ENCODE results near the gene SDSL.

SDSL gene

DNA sequence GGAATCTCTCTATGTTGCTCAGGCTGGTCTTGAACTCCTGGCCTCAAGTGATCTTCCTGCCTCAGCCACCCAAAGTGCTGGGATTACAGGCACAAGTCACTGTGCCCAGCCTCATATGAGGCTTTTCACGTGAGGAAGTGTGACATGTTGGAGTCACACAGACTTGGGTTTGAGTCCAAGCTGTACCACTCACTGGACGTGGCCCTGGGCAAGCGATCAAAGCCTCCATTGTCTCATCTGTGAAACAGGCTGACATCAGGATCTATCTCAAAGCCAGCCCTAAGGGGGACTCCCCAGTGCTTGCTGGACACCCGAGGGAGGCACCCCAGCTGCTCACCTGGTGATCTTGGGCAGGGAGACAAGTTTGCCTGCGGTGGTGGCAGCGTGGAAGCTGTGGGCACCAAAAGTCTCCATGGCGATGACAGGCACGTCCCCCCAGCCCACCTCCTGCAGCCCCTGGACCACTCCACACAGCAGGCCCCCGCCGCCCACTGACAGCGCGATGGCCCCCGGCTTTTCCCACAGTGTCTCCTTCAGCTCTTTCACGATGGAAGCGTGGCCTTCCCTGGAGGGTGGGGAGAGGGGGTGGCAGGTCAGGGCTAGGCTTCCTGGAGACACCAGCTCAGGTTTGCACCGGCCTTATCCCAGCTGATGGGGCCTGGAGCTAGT is 25.2 kb upstream of the SDSL start:
- DNase-seq (ENCODE audit: extremely low read depth, insufficient read length) = no peak
- no peaks in the 10 kb centered on the region for H3K36me3 ChIP-seq (ENCODE audit: control insufficient read depth, insufficient read depth, low read length)
- H3K4me3 ChIP-seq (replicated peaks; ENCODE audit: low read depth, low read length) = no peak overlapping the region

DNA sequence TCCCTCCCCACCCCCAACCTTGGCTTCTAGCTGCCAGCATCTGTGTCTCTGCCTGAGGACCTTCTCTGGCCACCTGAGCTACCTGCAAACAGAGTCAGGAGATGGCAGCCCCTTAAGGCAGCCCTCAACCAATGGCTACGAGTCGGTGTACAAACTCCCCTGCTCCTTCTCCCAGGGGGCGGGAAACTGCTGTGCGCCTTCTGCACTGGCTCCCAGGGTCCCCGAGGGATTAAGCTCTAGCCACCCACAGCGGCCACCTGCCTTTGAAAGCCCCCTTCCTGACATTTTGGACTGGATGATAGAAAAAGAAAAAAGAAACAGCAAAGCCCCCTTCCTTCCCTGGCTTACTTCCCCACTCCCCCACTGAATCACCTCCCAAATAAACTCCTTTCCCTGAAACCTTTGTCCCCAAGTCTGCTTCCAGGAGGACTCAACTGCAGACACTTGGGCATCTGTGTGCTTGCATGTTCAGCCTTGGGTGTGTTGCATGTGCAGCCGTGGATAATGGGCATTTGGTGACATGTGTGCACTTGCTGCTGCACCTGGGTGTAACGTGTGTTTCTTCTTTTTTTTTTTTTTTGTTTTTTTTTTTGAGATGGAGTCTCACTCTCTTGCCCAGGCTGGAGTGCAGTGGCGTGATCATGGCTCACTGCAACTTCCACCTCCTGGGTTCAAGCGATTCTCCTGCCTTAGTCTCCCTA is 24.5 kb upstream of the SDSL start:
- Histone ChIP-seq H3K27me3 (replicated peaks; ENCODE audit: control insufficient read depth, insufficient read depth, low read length) (no peaks in the 10 kb centered on the region), H3K4me3 (replicated peaks; ENCODE audit: low read depth, low read length) (no peak overlapping the region), H3K36me3 (ENCODE audit: control insufficient read depth, insufficient read depth, low read length) (no peaks in the 10 kb centered on the region)
- TF ChIP-seq, protein P1, sequence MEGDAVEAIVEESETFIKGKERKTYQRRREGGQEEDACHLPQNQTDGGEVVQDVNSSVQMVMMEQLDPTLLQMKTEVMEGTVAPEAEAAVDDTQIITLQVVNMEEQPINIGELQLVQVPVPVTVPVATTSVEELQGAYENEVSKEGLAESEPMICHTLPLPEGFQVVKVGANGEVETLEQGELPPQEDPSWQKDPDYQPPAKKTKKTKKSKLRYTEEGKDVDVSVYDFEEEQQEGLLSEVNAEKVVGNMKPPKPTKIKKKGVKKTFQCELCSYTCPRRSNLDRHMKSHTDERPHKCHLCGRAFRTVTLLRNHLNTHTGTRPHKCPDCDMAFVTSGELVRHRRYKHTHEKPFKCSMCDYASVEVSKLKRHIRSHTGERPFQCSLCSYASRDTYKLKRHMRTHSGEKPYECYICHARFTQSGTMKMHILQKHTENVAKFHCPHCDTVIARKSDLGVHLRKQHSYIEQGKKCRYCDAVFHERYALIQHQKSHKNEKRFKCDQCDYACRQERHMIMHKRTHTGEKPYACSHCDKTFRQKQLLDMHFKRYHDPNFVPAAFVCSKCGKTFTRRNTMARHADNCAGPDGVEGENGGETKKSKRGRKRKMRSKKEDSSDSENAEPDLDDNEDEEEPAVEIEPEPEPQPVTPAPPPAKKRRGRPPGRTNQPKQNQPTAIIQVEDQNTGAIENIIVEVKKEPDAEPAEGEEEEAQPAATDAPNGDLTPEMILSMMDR (IDR thresholded peaks at IDR 0.05; ENCODE audit: insufficient read depth, low read length, poor library complexity, severe bottlenecking) = no peak
- no peak for DNase-seq (ENCODE audit: extremely low read depth, insufficient read length)

More for the DNA sequence above, 25.2 kb upstream of the SDSL start:
- TF ChIP-seq, protein P1 (IDR thresholded peaks at IDR 0.05; ENCODE audit: insufficient read depth, low read length, poor library complexity, severe bottlenecking) = no peak
- no peaks in the 10 kb centered on the region for H3K27me3 ChIP-seq (replicated peaks; ENCODE audit: control insufficient read depth, insufficient read depth, low read length)

GRCh38 chr12:113398346-113399290 is 23.6 kb upstream of the SDSL start:
- no peak for DNase-seq (ENCODE audit: extremely low read depth, insufficient read length)
- Histone ChIP-seq H3K4me3 (replicated peaks; ENCODE audit: low read depth, low read length) (no peak overlapping the region), H3K36me3 (ENCODE audit: control insufficient read depth, insufficient read depth, low read length) (no peaks in the 10 kb centered on the region), H3K27me3 (replicated peaks; ENCODE audit: control insufficient read depth, insufficient read depth, low read length) (no peaks in the 10 kb centered on the region)
- TF ChIP-seq, protein P1 (IDR thresholded peaks at IDR 0.05; ENCODE audit: insufficient read depth, low read length, poor library complexity, severe bottlenecking) = no peak

- DNase-seq (ENCODE audit: extremely low read depth, insufficient read length) = no peak
- TF ChIP-seq, protein P1 (IDR thresholded peaks at IDR 0.05; ENCODE audit: insufficient read depth, low read length, poor library complexity, severe bottlenecking) = no peak
- Histone ChIP-seq H3K27me3 (replicated peaks; ENCODE audit: control insufficient read depth, insufficient read depth, low read length) (no peaks in the 10 kb centered on the region), H3K36me3 (ENCODE audit: control insufficient read depth, insufficient read depth, low read length) (no peaks in the 10 kb centered on the region), H3K4me3 (replicated peaks; ENCODE audit: low read depth, low read length) (no peak overlapping the region)
These were observed 22.7 kb upstream of the SDSL start for GRCh38 chr12:113399490-113399889.

GRCh38 chr12:113400362-113400761 is 21.8 kb upstream of the SDSL start:
- no peaks in the 10 kb centered on the region for H3K36me3 ChIP-seq (ENCODE audit: control insufficient read depth, insufficient read depth, low read length)
- TF ChIP-seq, protein P1 (IDR thresholded peaks at IDR 0.05; ENCODE audit: insufficient read depth, low read length, poor library complexity, severe bottlenecking) = no peak
- DNase-seq (ENCODE audit: extremely low read depth, insufficient read length) = no peak
- H3K4me3 ChIP-seq (replicated peaks; ENCODE audit: low read depth, low read length) = no peak overlapping the region
- H3K27me3 ChIP-seq (replicated peaks; ENCODE audit: control insufficient read depth, insufficient read depth, low read length) = no peaks in the 10 kb centered on the region
